SIG-M5 treated with dmso at 0.1 percent for 504 hours (cell line): Measurements from ENCODE around the gene ALDH1B1.
"Not testable (repeated sequence)": the region's sequence is repeated elsewhere in the genome, so short reads cannot be mapped to it uniquely, and the experiment has no call there.

Experiments
- DNase-seq: peaks from one replicate; lab custom pipeline; 2025; ENCODE audit not compliant: unreplicated experiment; lab: John Stamatoyannopoulos, UW

Gene ALDH1B1

GRCh38 chr9:38385896-38386295 is 6.6 kb upstream of the ALDH1B1 start:
- no peak for DNase-seq

DNA sequence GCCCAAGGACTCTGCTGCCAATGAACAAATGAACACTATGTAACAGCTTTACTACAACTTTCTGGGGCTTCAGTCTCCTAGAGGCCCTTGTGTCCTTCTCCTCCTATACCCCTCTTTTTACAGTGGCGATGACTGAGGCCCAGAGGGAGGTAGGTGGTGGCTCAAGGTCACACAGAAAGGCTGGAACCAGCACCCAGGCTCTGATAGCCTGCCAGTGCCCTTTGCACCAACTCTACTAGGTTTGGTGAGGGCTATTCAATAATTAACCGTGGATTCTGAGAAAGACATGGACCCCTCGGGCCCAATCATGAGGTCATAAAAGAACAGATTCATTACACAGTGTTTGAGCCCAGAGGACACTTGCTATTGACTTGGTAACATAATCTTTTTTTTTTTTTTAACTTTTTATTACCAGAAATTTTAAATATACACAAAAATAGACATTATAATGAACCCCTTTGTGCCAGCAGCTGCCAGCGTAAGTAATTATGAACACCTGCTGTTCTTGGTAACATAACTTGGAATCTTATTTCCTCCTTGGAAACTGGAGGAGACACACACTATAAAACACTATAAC is 6.1 kb upstream of the ALDH1B1 start:
- DNase-seq = no peak

DNA sequence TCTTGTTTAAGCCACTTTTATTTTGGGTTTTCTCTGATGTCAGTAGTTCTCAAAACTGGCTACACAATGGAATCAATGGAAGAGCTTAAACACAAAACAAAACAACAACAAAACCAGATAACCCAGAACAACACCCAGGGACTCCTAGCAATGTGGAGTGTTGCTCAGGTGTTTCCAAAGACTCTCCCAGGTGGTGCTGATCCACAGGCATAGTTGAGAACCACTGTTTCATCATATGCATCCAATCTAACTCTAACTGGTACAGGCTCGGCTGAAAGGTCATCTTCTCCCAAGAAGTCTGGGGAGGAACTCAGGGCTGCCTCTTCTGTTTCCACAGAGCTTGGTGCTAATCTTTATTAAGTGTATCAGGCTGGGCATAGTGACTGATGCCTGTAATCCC is 5.4 kb upstream of the ALDH1B1 start:
- DNase-seq = no peak

DNA sequence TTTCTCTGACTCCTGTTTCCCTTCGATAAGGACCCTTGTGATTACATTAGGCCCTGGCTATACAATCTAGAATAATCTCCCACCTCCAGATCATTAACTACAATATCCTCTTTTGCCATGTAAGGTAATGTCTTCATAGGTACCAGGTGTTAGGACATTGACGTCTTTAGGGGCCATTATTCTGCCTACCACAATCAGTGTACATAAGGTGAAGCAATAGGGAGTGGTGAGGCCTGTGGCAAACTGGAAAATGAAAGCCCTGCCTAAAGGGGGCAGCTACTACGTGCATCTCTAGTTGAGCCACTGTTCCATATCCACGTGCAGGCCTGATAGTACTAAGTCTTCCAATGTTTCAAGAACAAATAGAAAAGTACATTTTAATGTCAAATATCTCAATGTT is 4.8 kb upstream of the ALDH1B1 start:
- no peak for DNase-seq

DNA sequence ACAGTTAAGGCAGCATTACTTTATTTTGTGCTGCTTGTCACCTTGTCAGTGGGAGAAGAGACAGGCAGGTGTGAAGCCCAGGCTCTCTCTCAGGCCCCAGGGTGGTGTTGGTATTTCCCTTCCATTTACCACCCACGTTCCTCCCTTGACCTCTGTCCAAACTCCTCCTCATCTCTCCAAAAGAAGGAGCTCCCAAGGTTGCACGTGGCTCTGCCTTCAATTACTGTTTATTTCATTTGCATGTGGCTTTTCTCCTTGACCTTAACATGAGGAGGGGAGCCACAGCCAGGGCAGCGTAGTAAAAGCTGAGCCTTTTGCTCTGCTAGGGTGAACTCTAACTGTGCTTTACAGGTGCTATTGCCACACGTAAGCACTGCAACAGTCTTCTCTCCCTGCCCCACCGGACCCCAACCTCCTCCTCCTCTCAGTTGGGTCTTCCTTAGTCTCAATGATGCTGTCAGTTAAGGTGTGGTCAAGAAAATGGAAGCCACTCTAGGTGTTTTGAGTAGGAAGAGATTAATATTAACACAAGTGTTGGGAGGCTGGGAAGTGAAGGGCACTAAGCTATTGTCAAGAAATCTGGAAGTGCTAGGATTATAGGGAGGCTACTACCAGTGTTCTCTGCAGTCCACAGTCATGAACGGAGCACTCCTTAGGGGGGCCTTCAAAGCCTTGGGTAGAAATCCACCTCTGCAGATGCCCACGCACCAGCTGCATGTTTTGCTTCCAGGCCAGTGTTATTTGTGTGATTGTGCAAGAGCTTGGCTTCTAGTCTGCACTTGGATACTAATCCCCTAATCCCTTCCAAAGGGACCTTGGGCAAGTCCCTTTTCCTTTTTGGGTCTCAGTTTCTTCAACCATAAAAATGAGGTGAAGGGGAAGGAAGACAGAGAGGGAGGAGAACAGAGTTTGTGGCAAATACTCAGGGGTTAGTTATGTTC is 3.9 kb upstream of the ALDH1B1 start:
- DNase-seq = no peak

DNA sequence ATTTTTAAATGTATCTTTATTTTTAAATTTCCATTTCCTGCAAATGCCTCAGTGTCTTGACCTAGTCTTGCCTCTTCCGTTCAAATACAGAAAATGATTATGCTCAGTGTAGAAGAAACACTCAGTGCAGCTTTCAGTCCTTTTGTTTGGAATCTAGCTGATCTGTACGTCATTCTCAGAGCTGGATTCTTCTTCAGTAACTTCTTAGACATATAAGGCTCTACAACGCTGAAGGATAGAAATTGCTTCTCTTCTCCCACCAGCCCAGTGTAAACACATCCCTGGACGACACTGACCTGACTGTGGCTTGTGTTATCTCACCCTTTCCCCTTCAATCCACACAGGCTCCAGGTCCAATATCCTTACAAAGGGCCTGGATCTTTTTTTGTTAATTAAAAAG is 3.2 kb upstream of the ALDH1B1 start:
- DNase-seq = no peak

DNA sequence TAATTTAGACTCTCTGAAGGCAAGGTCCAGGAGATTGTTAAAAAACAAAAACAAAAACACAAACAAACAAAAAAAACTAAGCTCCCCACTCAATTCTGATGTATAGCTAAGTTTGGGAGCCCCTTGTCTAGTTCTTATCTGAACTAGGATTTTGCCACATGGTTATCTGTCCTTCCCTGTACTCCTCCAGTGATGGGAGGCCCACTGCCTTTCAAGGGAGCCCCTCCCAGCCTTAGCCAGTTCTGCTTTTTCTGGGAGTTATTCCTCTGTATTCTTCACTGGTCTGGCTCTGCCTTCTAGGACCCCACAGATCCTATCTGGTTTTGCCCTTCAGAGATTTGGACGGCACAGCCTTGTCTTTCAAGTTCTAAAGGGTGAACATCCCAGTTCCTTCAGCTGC is 2.1 kb upstream of the ALDH1B1 start:
- DNase-seq = no peak

DNA sequence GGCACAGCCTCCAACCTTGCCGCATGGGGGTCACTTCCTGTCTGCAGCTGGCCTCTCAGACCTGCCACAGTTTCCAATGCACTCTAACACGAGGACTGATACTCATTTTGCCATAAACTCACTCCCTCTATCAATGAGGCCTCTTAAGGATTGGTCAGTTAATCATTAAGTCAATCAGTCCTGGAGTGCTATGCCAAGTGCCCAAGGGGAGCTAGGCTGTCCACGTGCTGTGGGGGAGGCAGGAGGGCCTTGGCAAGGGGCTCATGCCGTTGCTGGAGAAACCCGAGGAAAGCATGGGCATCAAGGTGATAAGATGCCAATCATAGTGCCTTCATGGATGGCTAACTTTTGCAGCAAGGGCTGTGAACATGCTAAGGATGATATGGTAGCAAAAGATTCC is 1.7 kb upstream of the ALDH1B1 start:
- no peak for DNase-seq

DNA sequence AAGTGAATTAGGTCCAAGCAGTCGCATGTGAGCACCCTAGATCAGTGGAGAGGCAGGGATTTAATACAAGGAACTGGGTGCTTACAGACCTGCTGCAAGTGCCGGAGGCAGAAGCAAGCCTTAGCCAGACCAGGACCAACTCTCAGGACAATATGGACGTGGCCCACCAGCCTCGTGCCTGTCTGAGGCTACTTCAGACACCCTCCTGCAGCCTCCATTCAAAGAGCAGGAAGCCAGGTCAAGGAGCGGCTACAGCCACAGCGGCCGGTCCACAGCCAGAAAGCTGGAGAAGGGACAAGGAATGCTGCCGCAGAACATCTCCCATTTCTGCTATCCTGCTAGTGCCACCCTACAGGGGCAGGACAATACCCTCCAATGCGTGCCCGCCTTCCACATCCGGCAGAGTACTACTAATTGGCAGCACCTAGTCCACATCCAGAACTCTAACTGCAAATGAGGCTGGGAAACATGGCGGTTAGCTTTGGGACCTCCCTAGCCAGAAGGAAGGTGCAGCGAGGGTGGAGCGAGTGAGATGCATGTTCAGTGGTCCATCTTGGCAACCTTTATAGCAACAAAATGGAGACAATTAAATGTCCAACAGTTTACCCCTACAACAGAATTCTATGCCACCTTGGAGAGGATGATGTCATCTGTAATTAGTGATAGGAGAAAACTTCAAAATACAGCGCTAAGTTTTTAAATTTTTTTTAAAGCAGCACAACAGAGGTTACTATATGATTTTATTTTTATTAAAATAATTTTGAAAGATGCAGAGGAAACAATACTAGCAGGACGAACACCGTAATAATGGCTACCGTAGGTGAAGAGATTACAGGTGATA is 1.0 kb upstream of the ALDH1B1 start:
- DNase-seq = no peak

GRCh38 chr9:38393128-38393796 is 760 bp downstream of the ALDH1B1 start:
- DNase-seq = no peak

- no peak for DNase-seq
These were observed 1.9 kb downstream of the ALDH1B1 start for GRCh38 chr9:38394416-38394815.

DNA sequence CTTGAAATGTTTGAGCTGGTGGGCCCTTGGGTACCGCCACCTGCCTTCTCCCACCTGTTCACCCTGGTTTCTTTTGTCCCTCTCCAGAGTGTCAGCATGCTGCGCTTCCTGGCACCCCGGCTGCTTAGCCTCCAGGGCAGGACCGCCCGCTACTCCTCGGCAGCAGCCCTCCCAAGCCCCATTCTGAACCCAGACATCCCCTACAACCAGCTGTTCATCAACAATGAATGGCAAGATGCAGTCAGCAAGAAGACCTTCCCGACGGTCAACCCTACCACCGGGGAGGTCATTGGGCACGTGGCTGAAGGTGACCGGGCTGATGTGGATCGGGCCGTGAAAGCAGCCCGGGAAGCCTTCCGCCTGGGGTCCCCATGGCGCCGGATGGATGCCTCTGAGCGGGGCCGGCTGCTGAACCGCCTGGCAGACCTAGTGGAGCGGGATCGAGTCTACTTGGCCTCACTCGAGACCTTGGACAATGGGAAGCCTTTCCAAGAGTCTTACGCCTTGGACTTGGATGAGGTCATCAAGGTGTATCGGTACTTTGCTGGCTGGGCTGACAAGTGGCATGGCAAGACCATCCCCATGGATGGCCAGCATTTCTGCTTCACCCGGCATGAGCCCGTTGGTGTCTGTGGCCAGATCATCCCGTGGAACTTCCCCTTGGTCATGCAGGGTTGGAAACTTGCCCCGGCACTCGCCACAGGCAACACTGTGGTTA is 3.3 kb downstream of the ALDH1B1 start:
- DNase-seq = no peak

DNA sequence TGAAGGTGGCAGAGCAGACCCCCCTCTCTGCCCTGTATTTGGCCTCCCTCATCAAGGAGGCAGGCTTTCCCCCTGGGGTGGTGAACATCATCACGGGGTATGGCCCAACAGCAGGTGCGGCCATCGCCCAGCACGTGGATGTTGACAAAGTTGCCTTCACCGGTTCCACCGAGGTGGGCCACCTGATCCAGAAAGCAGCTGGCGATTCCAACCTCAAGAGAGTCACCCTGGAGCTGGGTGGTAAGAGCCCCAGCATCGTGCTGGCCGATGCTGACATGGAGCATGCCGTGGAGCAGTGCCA is 3.8 kb downstream of the ALDH1B1 start:
- no peak for DNase-seq

- DNase-seq = not testable (repeated sequence)
These were observed 6.7 kb downstream of the ALDH1B1 start for GRCh38 chr9:38399191-38399590.

- no peak for DNase-seq
These were observed 9.5 kb downstream of the ALDH1B1 start for GRCh38 chr9:38401994-38402393.

GRCh38 chr9:38404314-38404713 is 11.8 kb downstream of the ALDH1B1 start:
- no peak for DNase-seq

GRCh38 chr9:38405785-38406184 is 13.3 kb downstream of the ALDH1B1 start:
- no peak for DNase-seq

DNA sequence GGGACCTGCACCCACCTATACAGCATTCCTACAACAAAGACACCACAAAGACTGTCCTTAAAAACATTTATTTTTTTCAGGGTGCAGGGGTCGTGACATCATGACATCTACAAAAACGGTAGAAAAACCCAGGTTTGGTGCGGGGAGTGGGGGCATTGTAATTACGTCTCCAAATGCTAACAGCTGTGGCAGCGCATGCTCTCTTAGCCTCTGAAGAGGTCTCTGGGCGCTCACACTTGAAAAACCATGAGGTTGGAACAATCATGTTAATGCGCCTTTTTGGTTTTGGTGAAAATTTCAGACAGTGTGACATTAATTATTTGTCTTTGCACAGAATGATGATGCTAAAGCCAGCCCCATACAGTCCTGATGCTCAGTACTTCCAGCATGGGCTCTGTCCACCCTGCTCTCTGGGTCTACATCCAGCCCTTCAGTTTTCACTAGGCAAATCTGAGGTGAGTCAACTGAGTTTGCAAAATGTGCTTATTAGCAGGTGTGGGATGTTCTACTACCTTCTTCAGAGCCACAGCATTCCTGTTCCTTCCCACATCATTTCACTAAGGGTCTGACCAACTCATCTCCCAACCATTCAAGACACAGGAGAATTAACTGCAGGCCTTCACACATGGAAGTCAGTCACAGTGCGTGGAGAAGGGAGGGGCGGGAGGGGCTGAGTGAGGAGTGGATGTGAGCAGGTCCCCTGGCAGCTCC is 14.1 kb downstream of the ALDH1B1 start:
- no peak for DNase-seq

DNA sequence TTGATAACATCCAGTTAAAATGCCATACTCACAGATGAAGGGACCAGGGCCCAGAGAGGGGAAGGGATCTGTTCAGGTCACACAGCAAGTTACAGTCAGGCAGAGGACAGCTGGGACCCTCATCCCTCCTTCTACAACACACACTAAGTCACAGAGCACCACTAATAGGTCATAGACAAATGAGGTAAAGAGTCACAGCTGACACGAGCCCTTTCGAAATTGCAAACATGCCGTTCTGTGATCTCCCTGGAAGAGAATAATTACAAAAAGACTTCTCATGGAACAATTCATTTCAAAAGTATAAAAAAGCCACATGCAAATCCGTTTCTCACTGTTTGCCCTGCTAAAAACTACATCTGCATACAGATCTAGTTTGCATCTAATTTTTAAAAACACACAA is 16.2 kb downstream of the ALDH1B1 start:
- DNase-seq = no peak

DNA sequence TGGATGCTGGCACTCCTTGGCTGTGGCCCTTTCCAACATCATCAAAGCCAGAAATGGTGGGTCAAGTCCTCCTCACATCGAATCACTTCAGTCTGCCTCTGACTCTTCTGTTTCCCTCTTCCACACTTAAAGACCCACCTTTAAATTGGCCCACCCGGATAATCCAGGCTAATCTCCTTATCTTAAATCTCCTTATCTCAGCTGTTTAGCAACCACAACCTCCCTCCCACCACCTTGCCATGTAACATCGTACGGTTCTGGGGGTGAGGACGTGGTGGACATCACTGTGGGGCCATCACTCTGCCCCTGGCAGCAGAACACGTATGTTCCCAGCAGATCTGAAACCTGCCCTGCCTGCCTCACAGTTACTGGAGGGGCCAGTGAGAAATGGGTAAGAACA is 20.2 kb downstream of the ALDH1B1 start:
- no peak for DNase-seq
